ENCODE measurements around the gene RGS3. TPM values are rescaled to one million over a fixed set of nuclear protein-coding genes. Genes with fewer than 3 reads are reported as not detected.

Gene RGS3
- total and polyA plus RNA-seq, 10 of the 15 experiments (the other 5 are each of a cell fraction or from before 2014, with no cell fraction given): 2.9 to 138 (median 28.8) TPM

- TF ChIP-seq E2F4 (IDR thresholded peaks at IDR 0.05; ENCODE audit: low read depth, low read length) (no peak), CBX5 (IDR thresholded peaks at IDR 0.05; ENCODE audit: low read depth) (peak; percentile 80; the same call in 1 of the 2 replicates), NBN (IDR thresholded peaks at IDR 0.05) (peak; percentile 89), GABPA (IDR thresholded peaks at IDR 0.05; ENCODE audit: low read depth) (0 out of 2 replicates have a peak, but pooled peaks have one; percentile 42)
These were observed 48.6 kb downstream of the RGS3 start (continued) for GRCh38 chr9:113511856-113512761.

GRCh38 chr9:113513111-113513510, 49.6 kb downstream of the RGS3 start:
- ChIA-PET CTCF (interaction anchor here (0.9 to 6.7 kb wide), 10 partner anchors 10 to 69 kb away, joined by 3 to 38 read pairs (median 6); no protein-coding TSS in a partner anchor), RAD21 (ENCODE audit: unreplicated experiment) (interaction anchor here (0.6 to 15.3 kb wide), 8 partner anchors 9 to 1557 kb away, joined by 3 to 481 read pairs (median 4); partner anchors contain the start of genes C9orf43 and POLE3), SMC1A (ENCODE audit: uncharacterized antibody, unreplicated experiment) (interaction anchor here (0.8 to 18.5 kb wide), 11 partner anchors 10 to 163 kb away, joined by 3 to 323 read pairs (median 5); no protein-coding TSS in a partner anchor), POLR2A (interaction anchor here (1.3 to 3.4 kb wide), 4 partner anchors 10 to 66 kb away, joined by 6 to 26 read pairs (median 8); no protein-coding TSS in a partner anchor)
- Histone ChIP-seq H3K9ac (ENCODE audit: control insufficient read depth, insufficient read depth, low read length) (no peak overlapping the region), H3K4me3 (peak overlapping the region; percentile 42; the same call in 1 of the 2 replicates), H3K9me3 (replicated peaks; ENCODE audit: control insufficient read depth, insufficient read depth, low read length) (no peaks in the 10 kb centered on the region), H2AFZ (ENCODE audit: control insufficient read depth, low read depth, low read length) (no peak overlapping the region), H3K4me2 (ENCODE audit: control insufficient read depth, insufficient read depth) (peak overlapping the region; percentile 86), H3K27ac (ENCODE audit: control insufficient read depth, insufficient read depth) (no peak overlapping the region), H3K36me3 (ENCODE audit: control insufficient read depth in 2 of 2, insufficient read depth in 2 of 2, low read length in 1 of 2) (no peaks in the 10 kb centered on the region), H3K4me1 (ENCODE audit: control insufficient read depth, insufficient read depth, low read length) (peaks cover 39% of the 10 kb centered on the region), H4K20me1 (ENCODE audit: control insufficient read depth, insufficient read depth) (no peaks in the 10 kb centered on the region), H3K79me2 (ENCODE audit: control insufficient read depth, insufficient read depth, low read length) (peaks cover 9% of the 10 kb centered on the region), H3K27me3 (replicated peaks in 1 of 2; ENCODE audit: control insufficient read depth in 2 of 2, insufficient read depth in 2 of 2, low read length in 1 of 2) (no peaks in the 10 kb centered on the region)
- ATAC-seq (no peak), DNase-seq (ENCODE audit: low read depth, low spot score) (no peak), FAIRE-seq (no peak)
- BruUV-seq (replicated peaks): no TSS peak
- 63% methylated on average over 8 of the region's 8 CpGs for WGBS (ENCODE audit: insufficient coverage, insufficient replicate concordance, low lambda C conversion rate, missing lambda C conversion rate)
- in situ Hi-C loops (cut with MboI) (no loop called here), intact Hi-C loops (cut with micrococcal nuclease; ENCODE audit: unreplicated experiment) (no loop called here)
- TF ChIP-seq ZNF687 (IDR thresholded peaks at IDR 0.05) (no peak), CREB1 (IDR thresholded peaks at IDR 0.05; ENCODE audit: low read depth) (no peak), MXI1 (IDR thresholded peaks at IDR 0.05; ENCODE audit: low read depth, low read length) (no peak), RBBP5 (conservative IDR thresholded peaks at IDR 0.05) (no peak), JUND (IDR thresholded peaks at IDR 0.05; ENCODE audit: low read depth, low read length) (no peak), DPF2 (IDR thresholded peaks at IDR 0.05) (no peak), CHD4 (IDR thresholded peaks at IDR 0.05) (no peak), FOXK2 (IDR thresholded peaks at IDR 0.05) (no peak), WRNIP1 (IDR thresholded peaks at IDR 0.05; ENCODE audit: borderline replicate concordance, low read depth, low read length) (no peak)

All from GM12878 (cell line).